ENCODE measurements around the gene PPM1L.
A peak's percentile ranks its signal among the peaks of the same experiment; 100 is the strongest.

PPM1L gene

GRCh38 chr3:161051856-161052255 lies 295.8 kb downstream of the PPM1L start:
- no peak for DNase-seq

- peak in 1 of 3 donors; percentile 8 for DNase-seq
Observed at GRCh38 chr3:161054860-161055604, 299.0 kb downstream of the PPM1L start.

GRCh38 chr3:161064413-161064812 lies 308.4 kb downstream of the PPM1L start:
- no peak for DNase-seq

- DNase-seq: peak in 1 of 3 donors; percentile 3
Observed at GRCh38 chr3:161066930-161067329, 310.9 kb downstream of the PPM1L start.

- DNase-seq: no peak
Observed at GRCh38 chr3:161067335-161067734, 311.3 kb downstream of the PPM1L start.

GRCh38 chr3:161069511-161070251 lies 313.6 kb downstream of the PPM1L start:
- peak; percentile 65 to 88 (median 87) for DNase-seq

- DNase-seq: no peak
Observed at GRCh38 chr3:161070252-161070930, 314.4 kb downstream of the PPM1L start.

- peak in 1 of 3 donors; percentile 24 for DNase-seq
Observed at GRCh38 chr3:161070980-161071663, 315.1 kb downstream of the PPM1L start.

- peak in 2 of 3 donors; percentile 43 to 62 for DNase-seq
Observed at GRCh38 chr3:161072211-161072621, 316.2 kb downstream of the PPM1L start.

GRCh38 chr3:161072751-161073150 lies 316.7 kb downstream of the PPM1L start:
- DNase-seq: peak; percentile 34 to 66 (median 64)

- DNase-seq: peak in 2 of 3 donors; percentile 43 to 62
Observed at GRCh38 chr3:161073181-161073580, 317.1 kb downstream of the PPM1L start.

GRCh38 chr3:161081633-161082032 lies 325.6 kb downstream of the PPM1L start:
- peak; percentile 38 to 54 (median 48) for DNase-seq

GRCh38 chr3:161082063-161082462 lies 326.0 kb downstream of the PPM1L start:
- DNase-seq: peak in 1 of 3 donors; percentile 35

GRCh38 chr3:161083131-161083530 lies 327.1 kb downstream of the PPM1L start:
- no peak for DNase-seq

- no peak for DNase-seq
Observed at GRCh38 chr3:161084277-161084676, 328.2 kb downstream of the PPM1L start.

- DNase-seq: peak in 1 of 3 donors; percentile 11
Observed at GRCh38 chr3:161093895-161094294, 337.9 kb downstream of the PPM1L start.

GRCh38 chr3:161096771-161097367 lies 340.8 kb downstream of the PPM1L start:
- no peak for DNase-seq

- DNase-seq: peak in 1 of 3 donors; percentile 18
Observed at GRCh38 chr3:161100994-161101393, 345.0 kb downstream of the PPM1L start.

- peak in 1 of 3 donors; percentile 14 for DNase-seq
Observed at GRCh38 chr3:161101609-161102008, 345.6 kb downstream of the PPM1L start.

GRCh38 chr3:161103776-161104385 lies 347.9 kb downstream of the PPM1L start:
- no peak for DNase-seq

Measured in suppressor macrophage treated with lipopolysaccharide for 1 hour (primary cell).